GM23248 (cell line): ENCODE data around the gene ADGRG7. TPM values are rescaled to one million over a fixed set of nuclear protein-coding genes. Genes with fewer than 3 reads are reported as not detected.
"Not testable (repeated sequence)": the region's sequence is repeated elsewhere in the genome, so short reads cannot be mapped to it uniquely, and the experiment has no call there.

ENCODE experiments used
- DNase-seq: peaks from one replicate; pipeline ENCODE4 v3.0.0-alpha.2; 2015
- H2AFZ ChIP-seq: fragments of 200-600 bp; sonication (generic); 2 replicates; pipeline ENCODE4 v1.6.1; 2016; ENCODE audit warnings: antibody characterized with exemption
- H3F3A ChIP-seq: fragments of 200-600 bp; sonication (generic); 2 replicates; pipeline ENCODE4 v1.6.1; 2016; ENCODE audit warnings: mild to moderate bottlenecking, antibody characterized with exemption, mixed run types; ENCODE audit not compliant: insufficient read depth
- H3K27ac ChIP-seq: fragments of 200-600 bp; sonication (generic); 2 replicates; pipeline ENCODE4 v1.5.1; 2016; ENCODE audit warnings: mild to moderate bottlenecking
- H3K27me3 ChIP-seq: fragments of 200-600 bp; sonication (generic); replicated peaks from 2 replicates; pipeline ENCODE4 v1.6.1; 2016; ENCODE audit warnings: mild to moderate bottlenecking; ENCODE audit not compliant: insufficient read depth
- H3K36me3 ChIP-seq: fragments of 200-600 bp; sonication (generic); 2 replicates; pipeline ENCODE4 v1.6.1; 2016; ENCODE audit warnings: low read depth, mild to moderate bottlenecking
- H3K4me1 ChIP-seq: fragments of 200-600 bp; sonication (generic); 2 replicates; pipeline ENCODE4 v1.6.1; 2016; ENCODE audit warnings: mild to moderate bottlenecking; ENCODE audit not compliant: insufficient read depth
- H3K4me2 ChIP-seq: fragments of 200-600 bp; sonication (generic); one replicate; pipeline ENCODE4 v1.6.1; 2016; ENCODE audit warnings: mild to moderate bottlenecking; ENCODE audit not compliant: unreplicated experiment
- H3K4me3 ChIP-seq: fragments of 200-600 bp; sonication (generic); 2 replicates; pipeline ENCODE4 v1.5.1; 2016; ENCODE audit warnings: mild to moderate bottlenecking
- H3K79me2 ChIP-seq: fragments of 200-600 bp; sonication (generic); 2 replicates; pipeline ENCODE4 v1.6.1; 2016; ENCODE audit warnings: mild to moderate bottlenecking; ENCODE audit not compliant: insufficient read depth
- H3K9ac ChIP-seq: fragments of 200-600 bp; sonication (generic); 2 replicates; pipeline ENCODE4 v1.6.1; 2016; ENCODE audit warnings: mild to moderate bottlenecking
- H3K9me2 ChIP-seq: fragments of 200-600 bp; sonication (generic); 2 replicates; pipeline ENCODE4 v1.6.1; 2016; ENCODE audit warnings: mixed run types, mild to moderate bottlenecking, moderate library complexity; ENCODE audit not compliant: insufficient read depth
- H3K9me3 ChIP-seq: fragments of 200-600 bp; sonication (generic); one replicate; pipeline ENCODE4 v1.6.1; 2017; ENCODE audit warnings: low read depth
- H4K20me1 ChIP-seq: fragments of 200-600 bp; sonication (generic); 2 replicates; pipeline ENCODE4 v1.6.0; 2016; ENCODE audit not compliant: insufficient read depth
- EZH2 ChIP-seq: fragments of 200-600 bp; sonication (generic); IDR thresholded peaks from 2 replicates; pipeline ENCODE4 v1.6.1; 2018; ENCODE audit warnings: antibody characterized with exemption, mild to moderate bottlenecking; ENCODE audit not compliant: insufficient read depth, poor library complexity, severe bottlenecking
- EZH2phosphoT487 ChIP-seq: fragments of 200-600 bp; sonication (generic); IDR thresholded peaks from 2 replicates; pipeline ENCODE4 v1.6.1; 2018; ENCODE audit warnings: antibody characterized with exemption, moderate library complexity, mild to moderate bottlenecking, low read depth; ENCODE audit not compliant: insufficient read depth
- WGBS, 2 experiments: methylation state at CpG; one replicate each; pipeline ENCODE4 v1.1.6; 2015 to 2017; ENCODE audit warnings: low lambda C conversion rate in 2 of 2, low coverage in 1 of 2; ENCODE audit errors: missing lambda C conversion rate in 2 of 2; 5-methylcytosine and 5-hydroxymethylcytosine counted together
- in situ Hi-C: fragments of 300-500 bp; cut with MboI; formaldehyde crosslinking; loops from 2 replicates; pipeline ENCODE4 v1.15.0; 2020
- polyA plus RNA-seq: library from polyadenylated mRNA; unstranded; fragments of >200 nt; fragmentation: Nextera tagmentation; extraction: Ambion mirVana; gene quantifications from 2 replicates; pipeline ENCODE4 v1.2.1, GENCODE V29; 2016
- total RNA-seq: library from RNA; depleted of rRNA; stranded (reverse); fragments of >200 nt; shearing (Covaris generic); gene quantifications from 2 replicates; pipeline ENCODE4 v1.2.3, GENCODE V29; 2014

ADGRG7 gene
- total and polyA plus RNA-seq, 2 experiments from 2014 or later: not detected

- H4K20me1 ChIP-seq: no peaks in the 10 kb centered on the region
- no peak overlapping the region for H2AFZ ChIP-seq
- no peak overlapping the region for H3K27ac ChIP-seq
- no peaks in the 10 kb centered on the region for H3K9me3 ChIP-seq
- DNase-seq: peak; percentile 45
- no peak overlapping the region for H3K4me2 ChIP-seq
- H3K9ac ChIP-seq: no peak overlapping the region
- no peak for TF ChIP-seq EZH2phosphoT487
- TF ChIP-seq EZH2: no peak
- H3K79me2 ChIP-seq: no peaks in the 10 kb centered on the region
- no peaks in the 10 kb centered on the region for H3K36me3 ChIP-seq
- no peak overlapping the region for H3K4me3 ChIP-seq
- in situ Hi-C loops: no loop called here
- no peaks in the 10 kb centered on the region for H3K4me1 ChIP-seq
- no peaks in the 10 kb centered on the region for H3K9me2 ChIP-seq
- no peaks in the 10 kb centered on the region for H3F3A ChIP-seq
- H3K27me3 ChIP-seq: peaks cover 36% of the 10 kb centered on the region
- 36 to 42% methylated on average over 2 of the region's 2 CpGs for WGBS, 2 experiments
Measured at GRCh38 chr3:100662113-100662823, 52.9 kb downstream of the ADGRG7 start.

GRCh38 chr3:100665230-100665629, 55.8 kb downstream of the ADGRG7 start:
- Histone ChIP-seq H2AFZ (no peak overlapping the region), H3K9ac (no peak overlapping the region), H3K4me3 (no peak overlapping the region), H4K20me1 (no peaks in the 10 kb centered on the region), H3K79me2 (no peaks in the 10 kb centered on the region), H3K4me1 (no peaks in the 10 kb centered on the region), H3K4me2 (no peak overlapping the region), H3K36me3 (no peaks in the 10 kb centered on the region), H3K9me2 (no peaks in the 10 kb centered on the region), H3F3A (no peaks in the 10 kb centered on the region), H3K27me3 (peaks cover 29% of the 10 kb centered on the region), H3K27ac (no peak overlapping the region), H3K9me3 (no peaks in the 10 kb centered on the region)
- in situ Hi-C loops: no loop called here
- WGBS, 2 experiments: 63 to 66% methylated on average over 7 of the region's 7 CpGs
- no peak for DNase-seq
- TF ChIP-seq EZH2phosphoT487 (no peak), EZH2 (no peak)

GRCh38 chr3:100666699-100667098, 57.3 kb downstream of the ADGRG7 start:
- H3K9me3 ChIP-seq, DNase-seq, H3K79me2 ChIP-seq, H3F3A ChIP-seq, H3K4me3 ChIP-seq, in situ Hi-C loops, H3K4me1 ChIP-seq, H3K27ac ChIP-seq, H3K36me3 ChIP-seq, H3K9ac ChIP-seq, H2AFZ ChIP-seq, H3K9me2 ChIP-seq, H4K20me1 ChIP-seq, H3K4me2 ChIP-seq: not testable (repeated sequence)
- WGBS, 2 experiments: 7 to 13% methylated on average over 5 to 6 of the region's 6 CpGs
- peaks cover 21% of the 10 kb centered on the region for H3K27me3 ChIP-seq

- 23 to 50% methylated on average over 1 of the region's 1 CpG for WGBS, 2 experiments
- H3K9ac ChIP-seq, H3K9me3 ChIP-seq, H2AFZ ChIP-seq, H3K27ac ChIP-seq, DNase-seq, H3F3A ChIP-seq, H3K4me2 ChIP-seq, in situ Hi-C loops, H4K20me1 ChIP-seq, H3K4me3 ChIP-seq, H3K36me3 ChIP-seq, H3K9me2 ChIP-seq, H3K4me1 ChIP-seq, H3K79me2 ChIP-seq: not testable (repeated sequence)
- H3K27me3 ChIP-seq: peaks cover 21% of the 10 kb centered on the region
Measured at GRCh38 chr3:100667316-100667715, 57.9 kb downstream of the ADGRG7 start.

GRCh38 chr3:100670995-100671394, 61.6 kb downstream of the ADGRG7 start:
- H3K79me2 ChIP-seq, H3K9me3 ChIP-seq, DNase-seq, H2AFZ ChIP-seq, in situ Hi-C loops, H4K20me1 ChIP-seq, H3K4me1 ChIP-seq, H3F3A ChIP-seq, H3K27ac ChIP-seq, H3K36me3 ChIP-seq, H3K4me2 ChIP-seq, H3K9ac ChIP-seq, H3K9me2 ChIP-seq, H3K27me3 ChIP-seq, H3K4me3 ChIP-seq: not testable (repeated sequence)
- 76 to 80% methylated on average over 2 of the region's 2 CpGs for WGBS, 2 experiments
